Head of caudate nucleus (tissue), 42 donors: ENCODE data around the gene PCDHB14.
"Not testable (repeated sequence)": the region's sequence is repeated elsewhere in the genome, so short reads cannot be mapped to it uniquely, and the experiment has no call there.

Experiments
- DNase-seq, 42 donors: peaks; one replicate each; pipeline versions ENCODE4 v3.0.0 to v3.0.0-alpha.2; 2020 to 2021; ENCODE audit warnings: mixed read lengths in 7 of 42
- intact Hi-C: fragments of 100-400 bp; cut with DNase I; formaldehyde crosslinking; loops from one replicate; pipeline ENCODE4 v1.15.0; 2022

The PCDHB14 gene

GRCh38 chr5:141223112-141223783 lies at the start of gene PCDHB14:
TSS of gene PCDHB14 (plus strand) at chr5:141223343. CDS start at chr5:141223506, 163 bp downstream.
- intact Hi-C loops: no loop called here
- peak in 1 of 42 donors; percentile 6 for DNase-seq

- intact Hi-C loops, DNase-seq: not testable (repeated sequence)
Observed at GRCh38 chr5:141174291-141175104, 48.6 kb upstream of the PCDHB14 start.

GRCh38 chr5:141175933-141176332 lies 47.2 kb upstream of the PCDHB14 start:
- no peak for DNase-seq
- intact Hi-C loops: no loop called here

- intact Hi-C loops: not testable (repeated sequence)
- DNase-seq: peak in 5 of 42 donors; percentile 14 to 40 (median 24)
Observed at GRCh38 chr5:141177577-141178191, 45.5 kb upstream of the PCDHB14 start, which contains the start of gene PCDHB8. TSS of gene PCDHB8 (plus strand) at chr5:141177790. CDS start at chr5:141178035, 245 bp downstream.

GRCh38 chr5:141179371-141179770 lies 43.8 kb upstream of the PCDHB14 start:
- DNase-seq, intact Hi-C loops: not testable (repeated sequence)

- intact Hi-C loops: loop anchor here (10.0 kb wide), 1 partner anchor 385 kb away; no protein-coding TSS in a partner anchor
- DNase-seq: not testable (repeated sequence)
Observed at GRCh38 chr5:141179876-141180275, 43.3 kb upstream of the PCDHB14 start.

- DNase-seq: no peak
- intact Hi-C loops: loop anchor here (10.0 kb wide), 1 partner anchor 384 kb away; no protein-coding TSS in a partner anchor
Observed at GRCh38 chr5:141180313-141180712, 42.8 kb upstream of the PCDHB14 start.

- intact Hi-C loops: loop anchor here (10.0 kb wide), 1 partner anchor 383 kb away; no protein-coding TSS in a partner anchor
- DNase-seq: peak in 36 of 42 donors; percentile 8 to 77 (median 58)
Observed at GRCh38 chr5:141182248-141182647, 40.9 kb upstream of the PCDHB14 start, which contains the start of gene PCDHB16. TSS of gene PCDHB16 (plus strand) at chr5:141182387. CDS start at chr5:141182560, 173 bp downstream.

GRCh38 chr5:141184117-141184855 lies 38.9 kb upstream of the PCDHB14 start:
- not testable (repeated sequence) for DNase-seq
- intact Hi-C loops: loop anchor here (10.0 kb wide), 1 partner anchor 381 kb away; no protein-coding TSS in a partner anchor

GRCh38 chr5:141186897-141187512 lies 36.1 kb upstream of the PCDHB14 start, which contains the start of gene PCDHB9:
TSS of gene PCDHB9 (plus strand) at chr5:141187161. CDS start at chr5:141187319, 158 bp downstream.
- DNase-seq: peak in 23 of 42 donors; percentile 9 to 74 (median 39)

GRCh38 chr5:141188682-141189081 lies 34.5 kb upstream of the PCDHB14 start:
- intact Hi-C loops: loop anchor here (10.0 kb wide), 1 partner anchor 376 kb away; no protein-coding TSS in a partner anchor
- not testable (repeated sequence) for DNase-seq

More at GRCh38 chr5:141186897-141187512, 36.1 kb upstream of the PCDHB14 start, which contains the start of gene PCDHB9:
- intact Hi-C loops: loop anchor here (10.0 kb wide), 1 partner anchor 378 kb away; no protein-coding TSS in a partner anchor

GRCh38 chr5:141189131-141189530 lies 34.0 kb upstream of the PCDHB14 start:
- DNase-seq: not testable (repeated sequence)
- intact Hi-C loops: loop anchor here (10.0 kb wide), 1 partner anchor 376 kb away; no protein-coding TSS in a partner anchor

- intact Hi-C loops: no loop called here
- DNase-seq: peak in 39 of 42 donors; percentile 23 to 84 (median 56)
Observed at GRCh38 chr5:141192110-141192725, 30.9 kb upstream of the PCDHB14 start, which contains the start of gene PCDHB10. TSS of gene PCDHB10 (plus strand) at chr5:141192353. CDS start at chr5:141192553, 200 bp downstream.

- intact Hi-C loops, DNase-seq: not testable (repeated sequence)
Observed at GRCh38 chr5:141194332-141194731, 28.8 kb upstream of the PCDHB14 start.

GRCh38 chr5:141196363-141196762 lies 26.8 kb upstream of the PCDHB14 start:
- no peak for DNase-seq

GRCh38 chr5:141199359-141200235 lies 23.5 kb upstream of the PCDHB14 start, which contains the start of gene PCDHB11:
TSS of gene PCDHB11 (plus strand) at chr5:141199627. CDS start at chr5:141199775, 148 bp downstream.
- DNase-seq: peak in 1 of 42 donors; percentile 13
- intact Hi-C loops: no loop called here

More at GRCh38 chr5:141196363-141196762, 26.8 kb upstream of the PCDHB14 start:
- intact Hi-C loops: no loop called here
